Uterus (tissue), 4 donors: ENCODE measurements around the gene CAMK2B. TPM values are rescaled to one million over a fixed set of nuclear protein-coding genes. Genes with fewer than 3 reads are reported as not detected.

Experiments used
- DNase-seq, 2 donors: peaks; one replicate each; pipeline ENCODE4 v3.0.0-alpha.2; 2019 to 2020
- H3K27ac ChIP-seq, 2 donors: fragments of 200-600 bp; sonication (generic); 1 replicate in 1 of 2; 2 replicates in 1 of 2; pipeline ENCODE4 v1.5.1; 2016 to 2018
- H3K27me3 ChIP-seq, 2 donors: fragments of 200-600 bp; sonication (generic); one replicate each; pipeline ENCODE4 v1.5.1; 2018 to 2019; ENCODE audit warnings: control low read depth in 1 of 2
- H3K36me3 ChIP-seq, 2 donors: fragments of 200-600 bp; sonication (generic); one replicate each; pipeline ENCODE4 v1.5.1; 2019; ENCODE audit warnings: control low read depth in 1 of 2
- H3K4me1 ChIP-seq, 2 donors: fragments of 200-600 bp; sonication (generic); one replicate each; pipeline ENCODE4 v1.5.1; 2018 to 2019; ENCODE audit warnings: control low read depth in 1 of 2
- H3K4me3 ChIP-seq, 2 donors: fragments of 200-600 bp; sonication (generic); 1 replicate in 1 of 2; 2 replicates in 1 of 2; pipeline ENCODE4 v1.5.1; 2018 to 2019; ENCODE audit warnings: mild to moderate bottlenecking in 1 of 2
- H3K9me3 ChIP-seq, 2 donors: fragments of 200-600 bp; sonication (generic); one replicate each; pipeline ENCODE4 v1.5.1; 2019; ENCODE audit warnings: control low read depth in 1 of 2
- POLR2A ChIP-seq, 2 donors: fragments of 450-650 bp; IDR thresholded peaks; one replicate each; pipeline ENCODE4 v1.6.1; 2016; ENCODE audit warnings: antibody characterized with exemption in 2 of 2, mild to moderate bottlenecking in 1 of 2, moderate library complexity in 1 of 2
- intact Hi-C: fragments of 100-400 bp; cut with DNase I; formaldehyde crosslinking; loops from one replicate; pipeline ENCODE4 v1.15.1; 2023; ENCODE audit warnings: low total_unique reads
- total RNA-seq, 4 donors: library from RNA; depleted of rRNA in 3 of 4; stranded (reverse); fragments of >200 nt in 3 of 4; gene quantifications; one replicate each; pipeline versions ENCODE4 v1.1.0 to v1.2.4, GENCODE V29; 2014 to 2023
- TF ChIP-seq, protein P1 (sequence below), 4 experiments: fragments of 200-600 bp in 2 of 4; fragments of 450-650 bp in 2 of 4; sonication (generic) in 2 of 4; IDR thresholded peaks; one replicate each; pipeline ENCODE4 v1.5.1; 2016 to 2019; ENCODE audit warnings: antibody characterized with exemption in 4 of 4, mild to moderate bottlenecking in 2 of 4, moderate library complexity in 1 of 4
- donor health status: DM: yes; HTN: yes; CAD: no.

The CAMK2B gene
- total RNA-seq, 4 donors from 2014 or later: 0.40 to 1.1 TPM; not detected in 2

DNA sequence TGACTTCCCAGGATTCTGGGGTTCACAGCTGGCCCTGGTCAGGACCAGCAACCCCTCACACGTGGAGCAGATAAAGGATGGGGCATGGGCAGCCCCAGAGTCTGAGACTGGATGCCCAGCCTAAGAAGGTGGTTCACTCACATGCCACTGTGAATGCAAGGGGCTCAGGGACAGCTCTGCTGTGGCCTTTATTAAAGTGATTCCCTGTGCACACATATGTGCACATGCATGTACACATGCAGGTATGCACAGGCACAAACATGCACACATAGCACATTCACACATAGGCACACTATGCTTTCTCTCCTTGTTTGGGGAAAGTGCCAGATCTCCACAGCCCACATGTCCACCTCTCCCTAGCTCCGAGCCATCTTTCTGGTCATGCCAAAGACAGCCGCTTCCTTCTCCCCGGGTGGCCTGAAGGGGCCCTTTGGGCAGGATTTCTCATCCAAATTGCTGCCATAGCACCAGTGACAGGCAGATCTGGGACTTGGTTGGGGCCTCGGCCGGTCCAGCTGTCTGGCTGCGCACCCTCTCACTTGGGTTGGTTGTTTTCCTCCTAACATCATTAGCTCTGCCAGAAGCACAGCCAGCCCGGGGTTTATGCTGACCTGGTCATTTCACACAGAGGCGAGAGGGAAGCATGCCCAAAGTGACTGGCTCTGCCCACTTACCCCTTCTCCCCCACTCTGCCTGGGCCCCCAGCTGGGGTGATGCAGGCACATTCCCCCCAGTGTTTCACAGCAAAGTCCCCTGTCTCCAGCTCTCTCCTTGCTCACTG is 137.6 kb downstream of the CAMK2B start:
- H3K36me3 ChIP-seq: no peaks in the 10 kb centered on the region
- H3K9me3 ChIP-seq: no peaks in the 10 kb centered on the region
- no peaks in the 10 kb centered on the region for H3K4me1 ChIP-seq
- H3K4me3 ChIP-seq: no peak overlapping the region
- H3K27me3 ChIP-seq: no peaks in the 10 kb centered on the region
- intact Hi-C loops: no loop called here
- TF ChIP-seq POLR2A (IDR thresholded peaks at IDR 0.05): no peak
- TF ChIP-seq, protein P1, sequence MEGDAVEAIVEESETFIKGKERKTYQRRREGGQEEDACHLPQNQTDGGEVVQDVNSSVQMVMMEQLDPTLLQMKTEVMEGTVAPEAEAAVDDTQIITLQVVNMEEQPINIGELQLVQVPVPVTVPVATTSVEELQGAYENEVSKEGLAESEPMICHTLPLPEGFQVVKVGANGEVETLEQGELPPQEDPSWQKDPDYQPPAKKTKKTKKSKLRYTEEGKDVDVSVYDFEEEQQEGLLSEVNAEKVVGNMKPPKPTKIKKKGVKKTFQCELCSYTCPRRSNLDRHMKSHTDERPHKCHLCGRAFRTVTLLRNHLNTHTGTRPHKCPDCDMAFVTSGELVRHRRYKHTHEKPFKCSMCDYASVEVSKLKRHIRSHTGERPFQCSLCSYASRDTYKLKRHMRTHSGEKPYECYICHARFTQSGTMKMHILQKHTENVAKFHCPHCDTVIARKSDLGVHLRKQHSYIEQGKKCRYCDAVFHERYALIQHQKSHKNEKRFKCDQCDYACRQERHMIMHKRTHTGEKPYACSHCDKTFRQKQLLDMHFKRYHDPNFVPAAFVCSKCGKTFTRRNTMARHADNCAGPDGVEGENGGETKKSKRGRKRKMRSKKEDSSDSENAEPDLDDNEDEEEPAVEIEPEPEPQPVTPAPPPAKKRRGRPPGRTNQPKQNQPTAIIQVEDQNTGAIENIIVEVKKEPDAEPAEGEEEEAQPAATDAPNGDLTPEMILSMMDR (IDR thresholded peaks at IDR 0.05): no peak
- H3K27ac ChIP-seq: no peak overlapping the region
- no peak for DNase-seq

DNA sequence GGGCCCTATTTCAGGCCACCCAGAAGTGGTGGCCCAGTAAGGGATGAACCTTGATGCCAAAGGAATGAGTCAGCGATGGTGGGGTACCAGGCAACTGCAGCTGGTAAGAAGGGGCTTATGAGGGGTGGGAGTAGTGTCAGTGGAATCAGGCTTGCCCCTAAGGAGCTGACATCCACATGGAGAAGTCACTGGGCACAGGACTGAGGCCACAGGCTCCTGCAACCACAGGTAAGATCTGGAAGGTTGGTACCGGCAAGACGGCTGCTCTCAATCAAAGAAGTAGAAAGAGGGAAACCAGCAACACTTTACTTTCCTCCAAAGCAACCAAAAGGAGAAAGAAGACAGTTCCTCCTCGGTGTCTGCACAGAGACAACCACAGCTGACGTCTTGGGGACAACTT is 138.7 kb downstream of the CAMK2B start:
- Histone ChIP-seq H3K27ac (no peak overlapping the region), H3K4me3 (no peak overlapping the region), H3K27me3 (no peaks in the 10 kb centered on the region), H3K36me3 (no peaks in the 10 kb centered on the region), H3K9me3 (peaks cover 0 to 3% of the 10 kb centered on the region in 2 donors), H3K4me1 (no peaks in the 10 kb centered on the region)
- no peak for DNase-seq
- TF ChIP-seq, protein P1 (IDR thresholded peaks at IDR 0.05): no peak
- TF ChIP-seq POLR2A (IDR thresholded peaks at IDR 0.05): no peak
- intact Hi-C loops: no loop called here

DNA sequence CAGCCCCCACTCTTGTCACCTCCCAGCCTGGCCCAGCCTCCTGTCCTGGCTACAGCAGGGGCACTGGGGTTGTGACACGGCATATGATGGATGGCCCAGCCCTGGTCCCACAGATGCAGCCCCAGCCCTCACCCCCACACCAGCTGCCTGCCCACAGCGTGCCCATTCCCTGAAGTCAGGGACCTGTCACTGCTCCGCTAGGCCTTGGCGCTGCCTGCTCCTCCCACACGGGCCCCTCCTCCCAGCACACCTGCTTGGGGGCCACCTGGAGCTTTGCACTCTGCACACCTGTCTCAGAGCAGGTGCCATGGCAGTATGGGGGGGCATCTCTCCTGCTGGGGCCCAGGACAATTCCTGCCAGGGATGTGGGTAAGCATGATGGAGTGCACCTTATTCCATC is 139.7 kb downstream of the CAMK2B start:
- Histone ChIP-seq H3K4me1 (no peaks in the 10 kb centered on the region), H3K4me3 (no peak overlapping the region), H3K36me3 (no peaks in the 10 kb centered on the region), H3K9me3 (peaks cover 0 to 3% of the 10 kb centered on the region in 2 donors), H3K27me3 (no peaks in the 10 kb centered on the region), H3K27ac (no peak overlapping the region)
- intact Hi-C loops: no loop called here
- TF ChIP-seq POLR2A (IDR thresholded peaks at IDR 0.05): no peak
- TF ChIP-seq, protein P1 (IDR thresholded peaks at IDR 0.05): no peak
- no peak for DNase-seq

DNA sequence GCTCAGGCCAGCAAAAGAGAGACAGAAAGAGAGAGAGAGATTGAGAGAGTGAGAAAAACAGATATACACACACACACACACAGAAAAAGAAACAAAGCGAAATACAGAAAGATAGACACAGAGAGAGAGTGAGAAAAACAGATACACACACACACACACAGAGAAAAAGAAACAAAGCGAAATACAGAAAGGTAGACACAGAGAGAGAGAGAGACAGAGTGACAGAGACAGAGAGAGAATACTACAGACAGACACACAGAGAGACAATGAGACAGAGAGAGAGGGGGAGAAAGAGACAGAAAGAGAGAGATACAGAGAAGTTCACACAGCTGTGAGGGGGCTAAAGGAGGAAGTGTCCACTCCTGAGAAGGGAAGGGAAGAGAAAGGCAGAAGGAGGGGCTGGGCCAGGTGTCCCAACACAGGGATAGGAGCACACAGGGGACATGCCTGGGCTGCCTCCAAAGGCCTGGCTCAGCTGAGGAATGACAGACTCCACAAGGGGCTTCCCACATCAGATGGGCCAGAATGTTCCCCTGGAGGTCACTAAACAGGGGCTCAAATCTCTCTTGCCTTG is 140.4 kb downstream of the CAMK2B start:
- no peaks in the 10 kb centered on the region for H3K27me3 ChIP-seq
- H3K4me3 ChIP-seq: no peak overlapping the region
- H3K4me1 ChIP-seq: no peaks in the 10 kb centered on the region
- TF ChIP-seq, protein P1 (IDR thresholded peaks at IDR 0.05): no peak
- TF ChIP-seq POLR2A (IDR thresholded peaks at IDR 0.05): no peak
- intact Hi-C loops: no loop called here
- no peak overlapping the region for H3K27ac ChIP-seq
- no peak for DNase-seq
- no peaks in the 10 kb centered on the region for H3K36me3 ChIP-seq
- peaks cover 0 to 3% of the 10 kb centered on the region in 2 donors for H3K9me3 ChIP-seq

DNA sequence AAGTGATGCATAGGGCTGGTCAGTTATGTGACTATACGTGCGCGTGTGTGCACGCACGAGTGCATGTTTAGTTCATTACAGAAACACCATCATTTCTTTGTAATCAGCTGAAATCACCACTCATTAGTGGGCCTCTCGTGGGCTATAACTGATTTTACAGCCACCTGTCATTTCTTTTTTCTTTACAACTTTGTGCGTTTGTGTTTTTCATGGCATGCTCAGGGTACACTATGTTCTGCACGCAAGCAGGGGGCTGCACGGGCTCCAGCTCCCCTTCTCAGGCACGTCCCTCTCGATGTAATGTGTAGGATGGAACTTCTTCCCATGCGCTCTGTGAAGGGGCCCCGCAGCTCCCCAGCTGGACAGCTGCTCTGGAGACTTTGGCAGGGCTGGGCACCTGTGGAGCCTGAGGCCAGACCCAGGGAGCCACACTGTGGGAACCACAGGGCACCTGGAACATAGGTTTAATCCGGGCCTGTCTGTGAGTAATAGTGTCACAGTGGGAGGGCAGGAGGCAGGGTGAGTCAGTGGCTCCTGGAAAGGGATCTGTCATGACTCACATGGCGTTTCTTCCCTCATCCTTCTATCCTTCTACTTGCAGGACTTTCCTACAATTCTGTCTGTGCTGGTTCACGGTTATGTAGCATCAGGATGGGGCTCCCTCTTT is 141.1 kb downstream of the CAMK2B start:
- no peak for DNase-seq
- TF ChIP-seq POLR2A (IDR thresholded peaks at IDR 0.05): no peak
- TF ChIP-seq, protein P1 (IDR thresholded peaks at IDR 0.05): no peak
- Histone ChIP-seq H3K36me3 (no peaks in the 10 kb centered on the region), H3K4me1 (no peaks in the 10 kb centered on the region), H3K4me3 (no peak overlapping the region), H3K9me3 (peaks cover 0 to 3% of the 10 kb centered on the region in 2 donors), H3K27me3 (no peaks in the 10 kb centered on the region), H3K27ac (no peak overlapping the region)
- intact Hi-C loops: no loop called here
